HEK293T (cell line): ENCODE results near the gene RGS9BP.

Experiments used
- ARNT ChIP-seq: fragments of 450-650 bp; IDR thresholded peaks from 2 replicates; pipeline ENCODE4 v1.6.1; 2017; ENCODE audit warnings: mild to moderate bottlenecking
- BHLHE40 ChIP-seq: fragments of 450-650 bp; IDR thresholded peaks from 2 replicates; pipeline ENCODE4 v1.6.1; 2016; ENCODE audit warnings: mild to moderate bottlenecking, moderate library complexity, borderline replicate concordance
- CTBP1 ChIP-seq: fragments of 450-650 bp; IDR thresholded peaks from 2 replicates; pipeline ENCODE4 v1.6.1; 2016; ENCODE audit warnings: borderline replicate concordance
- ELF4 ChIP-seq: fragments of 450-650 bp; IDR thresholded peaks from 2 replicates; pipeline ENCODE4 v1.6.1; 2017; ENCODE audit warnings: antibody characterized with exemption
- TARDBP ChIP-seq: fragments of 450-650 bp; IDR thresholded peaks from 2 replicates; pipeline ENCODE4 v1.6.1; 2016

DNA sequence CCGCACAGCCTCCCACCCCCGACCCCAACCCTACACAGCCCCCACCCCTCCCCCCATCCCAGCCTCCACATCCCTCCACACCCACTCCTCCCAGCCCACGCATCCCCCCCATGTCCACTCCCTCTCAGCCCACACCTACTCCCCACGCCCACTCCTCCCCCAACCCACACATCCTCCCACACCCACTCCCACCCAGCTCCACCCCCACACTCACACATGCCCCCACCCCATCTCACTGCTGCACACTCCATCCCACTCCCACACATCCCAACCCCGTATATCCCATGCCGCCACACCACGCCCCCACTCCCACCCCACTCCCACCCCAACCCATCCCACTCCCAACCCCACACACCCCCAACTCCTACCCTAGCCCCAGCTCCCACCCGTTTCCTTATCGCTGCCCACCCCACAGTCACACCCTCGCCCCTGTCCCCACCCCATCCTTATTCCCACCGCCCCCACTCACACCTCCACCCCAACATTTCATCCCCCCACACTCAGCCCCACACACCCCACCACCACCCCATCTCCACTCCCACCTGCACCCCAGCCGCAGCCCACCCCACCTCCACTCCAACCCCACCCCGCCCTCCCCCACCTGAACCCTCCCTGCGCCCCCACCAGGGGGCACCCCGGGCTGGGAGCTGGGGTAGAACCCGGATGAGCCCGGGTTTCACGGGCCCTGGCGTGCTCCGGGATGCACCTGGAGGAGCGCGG, 44.7 kb downstream of the RGS9BP start:
- no peak for TF ChIP-seq ARNT
- no peak for TF ChIP-seq ELF4
- no peak for TF ChIP-seq CTBP1
- no peak for TF ChIP-seq BHLHE40
- TF ChIP-seq TARDBP, result no peak
